GM19328 (cell line): ENCODE measurements around the gene RBMS3.
"Not testable (repeated sequence)": the region's sequence is repeated elsewhere in the genome, so short reads cannot be mapped to it uniquely, and the experiment has no call there.

Experiments used
- ATAC-seq: cut with Tn5 transposase; IDR thresholded peaks from one replicate; pipeline ENCODE4 v1.9.1; 2021; ENCODE audit warnings: mild to moderate bottlenecking, moderate library complexity; ENCODE audit not compliant: unreplicated experiment

The RBMS3 gene

GRCh38 chr3:29310865-29311264 is 30.0 kb downstream of the RBMS3 start:
- ATAC-seq: no peak

DNA sequence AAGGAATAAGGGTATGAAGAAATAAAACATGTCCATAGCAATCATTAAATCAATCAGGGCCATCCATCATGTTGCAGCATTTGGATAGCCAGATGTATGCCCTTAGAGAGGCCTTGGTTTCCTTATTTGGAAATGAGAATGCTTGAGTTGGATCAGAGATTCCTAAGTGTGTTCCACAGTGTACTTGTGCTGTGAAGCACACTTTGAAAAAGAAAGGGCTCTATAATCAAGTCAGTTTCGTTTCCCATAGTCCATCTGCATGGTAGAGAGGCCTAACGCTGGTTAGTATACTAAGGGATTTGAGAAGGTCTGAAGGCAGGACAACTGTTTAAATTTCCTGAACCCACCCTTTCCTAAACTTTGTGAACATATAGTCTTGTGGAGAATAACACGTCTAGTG is 30.9 kb downstream of the RBMS3 start:
- no peak for ATAC-seq

DNA sequence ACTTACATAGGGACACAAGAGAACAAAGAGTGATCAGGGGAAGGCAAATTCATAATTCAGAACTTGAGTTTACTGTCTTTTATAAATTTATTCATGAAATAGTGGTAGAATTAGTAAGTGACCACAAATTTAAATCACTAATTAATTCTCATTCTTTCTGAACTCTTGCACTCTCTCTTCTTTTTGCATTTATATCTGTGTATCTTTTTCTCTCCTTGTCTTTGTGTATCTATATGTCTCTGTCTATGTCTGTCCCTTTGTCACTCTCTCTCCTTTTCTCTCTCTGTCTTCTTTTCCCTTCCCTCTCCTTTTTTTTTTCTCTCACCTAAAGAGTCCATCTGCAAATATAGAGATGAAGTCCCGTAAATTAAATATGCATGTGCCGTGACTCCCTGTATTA is 31.5 kb downstream of the RBMS3 start:
- ATAC-seq: no peak

GRCh38 chr3:29312960-29313452 is 32.1 kb downstream of the RBMS3 start:
- ATAC-seq: no peak

GRCh38 chr3:29313981-29314726 is 33.3 kb downstream of the RBMS3 start:
- ATAC-seq: no peak

GRCh38 chr3:29314727-29315088 is 33.8 kb downstream of the RBMS3 start:
- no peak for ATAC-seq

GRCh38 chr3:29317659-29318173 is 36.8 kb downstream of the RBMS3 start:
- no peak for ATAC-seq

DNA sequence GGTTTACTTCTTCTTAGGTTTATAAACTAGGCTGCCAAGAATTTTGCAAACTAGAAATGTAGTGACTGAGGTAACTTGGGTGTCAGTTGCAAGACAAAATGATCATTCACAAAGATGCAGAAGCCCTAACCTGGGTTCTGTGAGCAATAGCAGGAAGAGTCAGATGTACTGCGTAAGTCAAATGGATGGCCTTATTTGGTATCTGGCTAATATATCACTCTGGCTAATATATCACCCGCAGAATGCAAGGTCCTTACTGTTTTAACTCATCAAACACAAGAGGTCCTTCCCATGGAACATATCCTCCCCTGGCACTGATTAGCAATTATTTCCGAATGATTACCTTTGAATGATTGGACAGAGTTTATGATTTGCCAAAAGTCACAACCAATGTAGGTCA is 37.4 kb downstream of the RBMS3 start:
- ATAC-seq: no peak

- ATAC-seq: peak; percentile 72
Measured at GRCh38 chr3:29319262-29319661, 38.4 kb downstream of the RBMS3 start.

DNA sequence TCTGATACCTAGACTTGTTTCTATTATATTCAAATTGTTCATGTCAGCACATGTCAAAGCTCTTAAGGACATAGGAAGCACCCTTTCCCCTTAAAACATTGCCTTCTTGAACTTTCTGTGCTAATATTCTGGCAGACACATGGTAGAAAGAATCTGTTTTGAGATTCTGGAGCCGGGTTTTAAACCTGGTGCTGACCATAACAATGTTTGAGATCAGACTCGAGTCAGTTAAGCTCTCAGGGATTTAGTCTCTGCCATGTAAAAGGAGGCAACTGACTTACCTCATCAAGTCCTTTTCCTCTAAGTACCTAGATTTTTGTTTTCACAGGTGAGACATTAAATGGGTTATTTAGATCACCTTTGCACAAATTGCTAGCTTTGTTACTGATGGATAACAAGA is 38.9 kb downstream of the RBMS3 start:
- no peak for ATAC-seq

DNA sequence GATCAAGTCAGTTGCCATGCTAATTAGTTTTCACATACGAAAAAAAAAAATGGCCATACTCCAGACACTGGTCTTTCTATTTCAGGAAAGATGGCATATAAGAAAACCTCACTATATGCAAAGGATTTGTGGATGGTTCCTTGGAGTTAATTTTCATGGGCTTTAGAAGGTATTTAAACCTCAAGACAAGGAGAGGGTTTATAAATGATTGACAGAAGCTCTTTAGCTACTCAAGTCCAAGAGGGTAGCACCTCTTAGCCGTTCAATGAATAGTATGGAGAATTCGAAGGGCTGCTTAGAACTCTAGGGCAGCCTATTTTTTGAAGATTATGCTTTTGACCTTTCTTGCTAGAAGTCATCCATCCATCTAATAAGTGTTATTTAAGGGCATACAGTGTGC is 41.7 kb downstream of the RBMS3 start:
- ATAC-seq: no peak

DNA sequence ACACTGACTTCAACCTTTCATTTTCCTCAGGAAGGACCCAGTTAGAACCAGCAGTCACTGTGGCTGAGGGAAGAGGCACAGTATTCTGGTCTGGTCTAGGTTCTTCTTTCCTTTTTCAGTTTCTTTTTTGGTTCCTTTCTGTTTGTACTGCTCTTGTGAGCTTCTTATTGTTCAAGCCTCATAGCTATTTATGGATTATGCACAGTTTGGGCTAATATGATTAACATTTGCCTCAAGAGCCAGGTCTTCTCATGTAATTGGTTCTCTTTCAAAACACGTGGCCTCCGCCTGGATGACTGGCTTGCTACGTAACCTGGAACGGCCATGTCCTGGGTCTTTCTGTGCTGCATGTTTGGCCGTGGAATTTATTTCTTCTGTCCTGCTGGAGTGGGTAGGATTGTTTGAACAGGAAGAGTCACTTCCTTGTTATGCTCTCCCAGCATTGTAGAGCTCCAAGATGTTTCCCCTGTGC is 43.3 kb downstream of the RBMS3 start:
- ATAC-seq: peak; percentile 95

GRCh38 chr3:29326540-29326939 is 45.7 kb downstream of the RBMS3 start:
- ATAC-seq: not testable (repeated sequence)

GRCh38 chr3:29329986-29330890 is 49.4 kb downstream of the RBMS3 start:
- no peak for ATAC-seq

GRCh38 chr3:29331035-29331434 is 50.2 kb downstream of the RBMS3 start:
- no peak for ATAC-seq

DNA sequence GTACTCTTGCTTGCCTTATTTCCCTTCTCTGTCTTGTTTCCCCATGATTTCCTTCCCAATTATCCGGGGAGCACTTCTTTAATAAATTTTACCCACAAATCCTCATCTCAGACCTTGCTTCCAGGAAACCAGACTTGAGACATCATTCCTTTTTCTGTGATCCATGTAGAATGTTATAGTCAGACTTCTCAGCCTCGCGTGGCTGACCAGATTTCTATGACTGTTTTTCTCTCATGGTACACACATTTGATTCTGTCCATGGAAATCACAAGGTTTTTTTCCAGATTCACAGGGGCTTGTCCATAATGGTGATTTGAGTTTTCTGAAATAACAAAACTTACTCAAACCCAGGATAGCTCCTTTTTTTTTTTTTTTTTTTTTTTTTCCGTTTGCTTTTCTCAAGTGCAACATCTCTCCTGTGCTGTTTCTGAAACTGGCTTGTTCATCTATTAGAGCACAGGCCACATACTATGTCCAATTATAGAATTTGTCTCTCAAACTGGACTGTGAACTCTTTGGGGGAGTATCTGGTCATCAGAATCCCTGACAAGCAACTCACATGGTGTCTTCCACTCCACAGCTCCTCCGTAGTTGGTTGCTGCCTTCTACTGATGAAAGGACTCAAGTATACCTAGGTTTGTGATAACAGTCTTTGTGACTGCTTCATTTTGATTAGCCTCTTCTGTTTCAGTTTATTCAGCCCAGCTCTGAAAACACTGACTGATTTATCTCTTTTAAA is 50.8 kb downstream of the RBMS3 start:
- ATAC-seq: no peak

GRCh38 chr3:29332195-29332637 is 51.3 kb downstream of the RBMS3 start:
- ATAC-seq: no peak

- ATAC-seq: no peak
Measured at GRCh38 chr3:29333576-29333975, 52.7 kb downstream of the RBMS3 start.

GRCh38 chr3:29334706-29335105 is 53.8 kb downstream of the RBMS3 start:
- no peak for ATAC-seq

DNA sequence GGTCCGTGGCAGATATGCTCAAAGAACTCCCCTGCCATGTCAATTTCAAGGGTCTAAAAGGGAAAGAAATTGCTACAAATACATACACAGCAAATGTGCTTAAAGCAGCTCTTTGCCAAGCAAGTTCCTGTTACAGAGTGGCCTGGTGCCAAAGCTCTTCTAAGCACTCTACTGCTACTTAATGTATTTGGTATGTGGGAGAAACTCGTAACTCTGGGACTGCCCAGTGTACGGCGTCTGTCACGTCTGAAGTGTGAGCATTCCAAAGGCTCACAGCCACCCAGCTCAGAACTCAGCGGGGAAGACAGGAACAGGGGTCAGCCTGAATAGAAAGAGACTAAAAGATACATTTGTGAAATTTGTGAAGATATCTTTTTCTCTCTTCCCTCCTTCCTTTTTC is 54.6 kb downstream of the RBMS3 start:
- ATAC-seq: no peak

- no peak for ATAC-seq
Measured at GRCh38 chr3:29335943-29336342, 55.1 kb downstream of the RBMS3 start.
